Right renal pelvis (tissue), 4 donors: ENCODE results near the gene CPA1. TPM values are rescaled to one million over a fixed set of nuclear protein-coding genes. Genes with fewer than 3 reads are reported as not detected.
"Not testable (repeated sequence)": the region's sequence is repeated elsewhere in the genome, so short reads cannot be mapped to it uniquely, and the experiment has no call there.

ENCODE experiments used
- DNase-seq, 4 donors: peaks; one replicate each; pipeline ENCODE4 v3.0.0-alpha.2; 2013; ENCODE audit warnings: low read depth in 4 of 4, low spot score in 3 of 4, missing footprints in 1 of 4
- polyA plus RNA-seq, 4 donors: library from polyadenylated mRNA; unstranded; fragments of 120-200 nt; gene quantifications; one replicate each; pipeline ENCODE4 v1.2.1, GENCODE V29; 2013; ENCODE audit not compliant: insufficient read length in 4 of 4

The CPA1 gene
- polyA plus RNA-seq, 4 donors = 1.0 to 2.5 (median 2.1) TPM

GRCh38 chr7:130371046-130371445 is 9.2 kb upstream of the CPA1 start:
- no peak for DNase-seq

GRCh38 chr7:130372402-130373165 is 7.7 kb upstream of the CPA1 start:
- no peak for DNase-seq

GRCh38 chr7:130374507-130374906 is 5.8 kb upstream of the CPA1 start:
- no peak for DNase-seq

DNA sequence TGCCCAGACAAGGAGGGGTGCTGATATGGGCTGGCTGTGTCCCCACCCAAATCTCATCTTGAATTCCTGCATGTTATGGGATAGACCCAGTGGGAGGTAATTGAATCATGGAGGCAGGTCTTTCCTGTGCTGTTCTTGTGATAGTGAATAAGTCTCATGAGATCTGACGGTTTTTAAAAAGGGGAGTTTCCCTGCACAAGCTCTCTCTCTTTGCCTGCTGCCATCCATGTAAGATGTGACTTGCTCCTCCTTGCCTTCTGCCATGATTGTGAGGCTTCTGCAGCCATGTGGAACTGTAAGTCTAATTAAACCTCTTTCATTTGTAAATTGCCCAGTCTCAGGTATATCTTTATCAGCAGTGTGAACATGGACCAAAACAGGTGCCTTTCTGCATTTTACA is 3.8 kb upstream of the CPA1 start:
- DNase-seq = not testable (repeated sequence)

DNA sequence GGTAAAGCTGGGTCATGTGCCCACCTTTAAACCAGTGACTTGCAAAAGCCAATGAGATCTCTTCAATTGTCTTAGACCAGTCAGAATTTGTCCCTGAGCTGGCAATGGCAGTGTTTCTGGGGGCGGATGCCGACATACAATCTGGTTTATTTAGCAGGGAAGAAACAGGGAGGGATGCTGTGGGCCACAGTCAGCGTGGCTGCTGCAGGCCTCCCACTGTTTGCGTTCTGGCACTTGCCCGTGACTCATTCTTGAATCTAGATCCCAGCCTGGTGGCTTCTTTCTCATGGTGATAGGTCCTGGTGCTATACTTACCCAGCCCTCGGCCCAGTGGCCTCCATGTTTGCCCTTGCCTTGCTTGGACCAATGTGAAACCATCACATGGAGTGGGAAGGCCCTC is 3.1 kb upstream of the CPA1 start:
- DNase-seq = no peak

GRCh38 chr7:130379019-130379418 is 1.3 kb upstream of the CPA1 start:
- DNase-seq = no peak

- no peak for DNase-seq
Measured at GRCh38 chr7:130379532-130379920, 768 bp upstream of the CPA1 start.

GRCh38 chr7:130380861-130381455 is 664 bp downstream of the CPA1 start:
- DNase-seq = no peak

GRCh38 chr7:130381468-130382312 is 1.4 kb downstream of the CPA1 start:
- no peak for DNase-seq

- no peak for DNase-seq
Measured at GRCh38 chr7:130383187-130383980, 3.1 kb downstream of the CPA1 start.

DNA sequence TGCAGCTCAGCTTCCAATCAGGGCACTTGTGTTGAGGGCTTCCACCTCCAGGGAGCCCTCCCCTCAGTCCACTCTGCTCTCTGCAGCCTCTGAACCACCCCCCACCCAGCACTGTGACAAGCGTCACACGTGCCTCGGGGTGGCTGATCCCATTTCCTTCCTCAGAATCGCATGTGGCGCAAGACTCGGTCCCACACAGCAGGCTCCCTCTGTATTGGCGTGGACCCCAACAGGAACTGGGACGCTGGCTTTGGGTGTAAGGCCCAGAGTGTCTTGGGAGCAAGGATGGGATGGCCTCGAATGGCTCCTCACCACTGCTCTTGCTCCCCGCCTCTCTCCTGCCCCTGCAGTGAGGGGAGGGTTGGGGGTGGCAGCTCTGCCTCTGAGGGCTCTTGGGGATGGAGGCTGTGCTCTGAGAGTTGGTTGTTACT is 4.1 kb downstream of the CPA1 start:
- DNase-seq = no peak

GRCh38 chr7:130384841-130385599 is 4.7 kb downstream of the CPA1 start:
- no peak for DNase-seq

DNA sequence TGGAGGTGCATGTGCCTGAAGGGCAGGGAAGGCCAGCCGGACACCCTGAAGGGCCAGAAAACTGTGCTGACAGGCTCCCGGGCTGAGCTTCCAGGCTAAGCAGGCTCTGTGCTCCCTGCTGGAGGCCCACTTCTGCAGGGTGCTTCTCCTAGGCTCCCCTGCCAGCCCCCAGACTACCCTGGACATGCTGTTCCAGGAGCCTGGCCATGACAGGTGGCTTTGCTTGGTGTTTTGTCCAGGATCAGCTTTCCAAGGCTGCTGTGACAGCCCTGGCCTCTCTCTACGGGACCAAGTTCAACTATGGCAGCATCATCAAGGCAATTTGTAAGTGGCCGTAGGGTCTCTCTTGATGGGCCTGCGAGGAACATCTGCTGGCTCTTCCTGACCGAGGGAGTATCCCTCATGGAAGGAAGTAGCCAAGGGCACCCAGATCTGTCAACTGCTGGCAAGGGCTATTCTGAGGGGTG is 5.3 kb downstream of the CPA1 start:
- DNase-seq = no peak

GRCh38 chr7:130386876-130387275 is 6.6 kb downstream of the CPA1 start:
- no peak for DNase-seq

DNA sequence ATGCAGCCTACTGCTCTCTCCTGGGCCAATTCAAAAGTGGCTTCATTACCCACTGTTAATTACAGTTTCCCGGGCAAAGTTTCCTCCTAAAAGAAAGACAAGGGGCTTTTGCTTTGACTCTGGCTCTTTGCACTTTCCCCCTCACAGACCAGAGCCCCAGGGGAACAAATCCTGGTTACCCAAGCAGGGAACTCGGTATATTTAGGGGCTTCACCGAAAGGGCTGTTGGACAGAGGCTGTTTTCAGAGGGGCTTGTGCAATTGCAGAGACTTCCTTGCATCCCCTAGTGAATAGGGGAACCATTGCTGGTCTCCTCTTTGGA is 7.0 kb downstream of the CPA1 start:
- no peak for DNase-seq

DNA sequence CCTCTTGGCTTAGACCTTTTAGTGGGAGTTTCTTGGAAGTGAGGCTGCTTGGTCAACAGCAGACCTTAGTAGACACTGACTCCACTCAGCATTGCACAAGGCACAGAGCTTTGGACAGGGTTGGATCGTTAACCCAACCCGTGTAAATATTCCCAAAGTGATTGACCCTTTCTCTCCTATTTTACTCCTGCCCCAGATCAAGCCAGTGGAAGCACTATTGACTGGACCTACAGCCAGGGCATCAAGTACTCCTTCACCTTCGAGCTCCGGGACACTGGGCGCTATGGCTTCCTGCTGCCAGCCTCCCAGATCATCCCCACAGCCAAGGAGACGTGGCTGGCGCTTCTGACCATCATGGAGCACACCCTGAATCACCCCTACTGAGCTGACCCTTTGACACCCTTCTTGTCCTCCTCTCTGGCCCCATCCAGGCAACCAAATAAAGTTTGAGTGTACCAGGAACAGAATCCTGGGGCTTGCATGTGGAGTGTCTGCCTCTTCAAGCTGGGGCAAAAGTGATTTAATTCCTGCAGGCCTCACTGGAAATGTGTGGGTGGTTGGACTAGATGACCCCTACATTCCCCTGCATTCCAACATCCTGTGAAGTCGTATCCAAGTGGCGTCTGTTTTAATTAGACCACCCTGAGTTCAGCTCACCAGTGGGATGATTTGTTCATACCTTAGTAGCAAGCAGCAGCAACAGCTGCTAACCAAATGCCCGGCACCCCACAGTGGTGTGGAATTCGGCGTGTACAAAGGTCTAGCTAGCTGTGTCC is 7.5 kb downstream of the CPA1 start:
- DNase-seq = no peak

GRCh38 chr7:130388671-130389070 is 8.4 kb downstream of the CPA1 start:
- DNase-seq = no peak

GRCh38 chr7:130390486-130390885 is 10.2 kb downstream of the CPA1 start:
- no peak for DNase-seq

DNA sequence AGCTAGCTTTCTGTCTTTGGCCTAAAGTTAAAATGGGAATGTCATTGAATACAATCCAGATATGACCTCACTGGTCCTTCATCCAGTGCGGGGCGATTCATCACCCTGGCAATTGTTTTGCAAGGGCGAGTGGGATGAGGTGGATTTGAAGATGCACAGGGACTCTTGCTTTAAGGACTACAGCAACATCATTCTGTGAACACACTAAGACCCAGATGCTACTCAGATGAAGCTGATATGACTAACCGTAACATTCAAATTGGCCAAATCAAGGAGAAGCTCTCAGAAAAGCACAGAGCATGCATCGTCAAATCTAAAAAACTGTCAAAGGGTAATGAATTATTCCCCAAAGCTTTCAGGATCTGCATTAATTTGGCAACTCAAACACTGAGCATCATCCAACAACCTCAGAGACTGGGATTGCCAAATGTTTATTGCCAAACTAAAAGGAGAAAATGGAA is 12.8 kb downstream of the CPA1 start:
- DNase-seq = no peak
